NAMALWA (cell line): Measurements from ENCODE around the gene ACOXL.

Source experiments
- DNase-seq: peaks from one replicate; pipeline ENCODE4 v3.0.0-alpha.2; 2015; ENCODE audit warnings: low spot score

The ACOXL gene

GRCh38 chr2:111015283-111015995, 283.1 kb downstream of the ACOXL start:
- DNase-seq: no peak

- no peak for DNase-seq
Measured at GRCh38 chr2:111017034-111017622, 284.8 kb downstream of the ACOXL start.

GRCh38 chr2:111017909-111018308, 285.5 kb downstream of the ACOXL start:
- DNase-seq: no peak

GRCh38 chr2:111019381-111019780, 287.0 kb downstream of the ACOXL start:
- DNase-seq: no peak

- no peak for DNase-seq
Measured at GRCh38 chr2:111022633-111023032, 290.3 kb downstream of the ACOXL start.

GRCh38 chr2:111024496-111024895, 292.1 kb downstream of the ACOXL start:
- DNase-seq: no peak

- no peak for DNase-seq
Measured at GRCh38 chr2:111025288-111025687, 292.9 kb downstream of the ACOXL start.

GRCh38 chr2:111028720-111029119, 296.3 kb downstream of the ACOXL start:
- no peak for DNase-seq

- no peak for DNase-seq
Measured at GRCh38 chr2:111029181-111029927, 297.0 kb downstream of the ACOXL start.

GRCh38 chr2:111030260-111030891, 298.0 kb downstream of the ACOXL start:
- no peak for DNase-seq

GRCh38 chr2:111030945-111031344, 298.6 kb downstream of the ACOXL start:
- DNase-seq: no peak

- no peak for DNase-seq
Measured at GRCh38 chr2:111031546-111032478, 299.4 kb downstream of the ACOXL start.

- no peak for DNase-seq
Measured at GRCh38 chr2:111032721-111033429, 300.5 kb downstream of the ACOXL start.

- no peak for DNase-seq
Measured at GRCh38 chr2:111034146-111034545, 301.8 kb downstream of the ACOXL start.

- DNase-seq: no peak
Measured at GRCh38 chr2:111034606-111035005, 302.2 kb downstream of the ACOXL start.

GRCh38 chr2:111035830-111036441, 303.6 kb downstream of the ACOXL start:
- no peak for DNase-seq

GRCh38 chr2:111037128-111037527, 304.8 kb downstream of the ACOXL start:
- DNase-seq: no peak

- no peak for DNase-seq
Measured at GRCh38 chr2:111039628-111040383, 307.4 kb downstream of the ACOXL start.

GRCh38 chr2:111041398-111042202, 309.2 kb downstream of the ACOXL start:
- no peak for DNase-seq
